ENCODE measurements around the gene CCDC188.

The CCDC188 gene

GRCh38 chr22:20132686-20133246 is 18.1 kb downstream of the CCDC188 start:
- DNase-seq (ENCODE audit: low spot score): no peak

- DNase-seq (ENCODE audit: low spot score): no peak
Observed at GRCh38 chr22:20131859-20132685, 18.8 kb downstream of the CCDC188 start.

- DNase-seq (ENCODE audit: low spot score): no peak
Observed at GRCh38 chr22:20131597-20131858, 19.3 kb downstream of the CCDC188 start, which contains the start of gene ZDHHC8. ZDHHC8 (plus strand) TSS chr22:20131804; CDS start chr22:20131948, 144 bp downstream.

- DNase-seq (ENCODE audit: low spot score): peak; percentile 87
Observed at GRCh38 chr22:20130731-20131596, 19.9 kb downstream of the CCDC188 start.

- no peak for DNase-seq (ENCODE audit: low spot score)
Observed at GRCh38 chr22:20130319-20130718, 20.5 kb downstream of the CCDC188 start.

GRCh38 chr22:20129747-20130014 is 21.2 kb downstream of the CCDC188 start:
- no peak for DNase-seq (ENCODE audit: low spot score)

GRCh38 chr22:20128902-20129746 is 21.7 kb downstream of the CCDC188 start:
- no peak for DNase-seq (ENCODE audit: low spot score)

- no peak for DNase-seq (ENCODE audit: low spot score)
Observed at GRCh38 chr22:20128619-20128901, 22.3 kb downstream of the CCDC188 start.

- DNase-seq (ENCODE audit: low spot score): no peak
Observed at GRCh38 chr22:20127869-20128618, 22.8 kb downstream of the CCDC188 start.

- DNase-seq (ENCODE audit: low spot score): no peak
Observed at GRCh38 chr22:20127318-20127868, 23.5 kb downstream of the CCDC188 start.

GRCh38 chr22:20126284-20127029 is 24.4 kb downstream of the CCDC188 start:
- no peak for DNase-seq (ENCODE audit: low spot score)

GRCh38 chr22:20125201-20126174 is 25.4 kb downstream of the CCDC188 start:
- DNase-seq (ENCODE audit: low spot score): no peak

GRCh38 chr22:20124083-20124787 is 26.6 kb downstream of the CCDC188 start:
- no peak for DNase-seq (ENCODE audit: low spot score)

GRCh38 chr22:20123366-20124082 is 27.3 kb downstream of the CCDC188 start:
- no peak for DNase-seq (ENCODE audit: low spot score)

GRCh38 chr22:20121856-20122415 is 28.9 kb downstream of the CCDC188 start:
- no peak for DNase-seq (ENCODE audit: low spot score)

- no peak for DNase-seq (ENCODE audit: low spot score)
Observed at GRCh38 chr22:20118300-20119020, 32.4 kb downstream of the CCDC188 start.
